GM18907 (cell line): Measurements from ENCODE around the gene BTBD2.

Experiments used
- ATAC-seq: cut with Tn5 transposase; IDR thresholded peaks from one replicate; pipeline ENCODE4 v1.9.1; 2021; ENCODE audit warnings: mild to moderate bottlenecking, moderate library complexity; ENCODE audit not compliant: unreplicated experiment

Gene BTBD2

DNA sequence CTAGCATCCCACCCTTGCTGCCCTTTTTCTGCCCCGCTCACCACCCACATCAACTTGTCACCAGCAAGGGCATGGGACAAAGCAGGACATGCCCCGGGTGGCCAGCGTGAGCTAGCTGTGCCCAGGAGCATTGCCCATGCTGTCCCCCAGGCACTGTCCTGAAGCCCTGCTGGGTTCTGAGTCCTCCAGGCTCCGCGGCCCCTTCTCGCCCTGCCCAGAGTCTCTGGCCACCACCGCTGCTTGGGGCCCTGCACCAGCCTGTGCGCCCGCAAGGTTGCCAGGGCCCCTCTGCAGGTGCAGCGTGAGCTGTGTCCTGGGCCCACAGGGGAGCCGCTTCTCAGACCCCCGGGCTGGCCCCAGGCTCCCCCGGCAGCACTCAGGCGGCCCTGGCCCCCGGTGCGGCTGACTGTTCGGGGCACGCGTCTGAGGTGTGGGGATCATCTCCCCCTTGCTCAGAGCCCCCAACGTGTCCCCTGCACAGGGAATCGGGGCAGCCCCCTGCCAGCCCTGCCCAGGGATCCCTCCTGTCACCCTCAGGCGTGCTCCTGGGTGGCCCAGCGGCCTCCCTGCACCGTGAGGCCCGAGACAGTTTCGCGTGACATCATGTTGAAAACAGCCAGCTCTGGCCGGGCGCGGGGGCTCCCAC, 70.5 kb downstream of the BTBD2 start:
- ATAC-seq = no peak

DNA sequence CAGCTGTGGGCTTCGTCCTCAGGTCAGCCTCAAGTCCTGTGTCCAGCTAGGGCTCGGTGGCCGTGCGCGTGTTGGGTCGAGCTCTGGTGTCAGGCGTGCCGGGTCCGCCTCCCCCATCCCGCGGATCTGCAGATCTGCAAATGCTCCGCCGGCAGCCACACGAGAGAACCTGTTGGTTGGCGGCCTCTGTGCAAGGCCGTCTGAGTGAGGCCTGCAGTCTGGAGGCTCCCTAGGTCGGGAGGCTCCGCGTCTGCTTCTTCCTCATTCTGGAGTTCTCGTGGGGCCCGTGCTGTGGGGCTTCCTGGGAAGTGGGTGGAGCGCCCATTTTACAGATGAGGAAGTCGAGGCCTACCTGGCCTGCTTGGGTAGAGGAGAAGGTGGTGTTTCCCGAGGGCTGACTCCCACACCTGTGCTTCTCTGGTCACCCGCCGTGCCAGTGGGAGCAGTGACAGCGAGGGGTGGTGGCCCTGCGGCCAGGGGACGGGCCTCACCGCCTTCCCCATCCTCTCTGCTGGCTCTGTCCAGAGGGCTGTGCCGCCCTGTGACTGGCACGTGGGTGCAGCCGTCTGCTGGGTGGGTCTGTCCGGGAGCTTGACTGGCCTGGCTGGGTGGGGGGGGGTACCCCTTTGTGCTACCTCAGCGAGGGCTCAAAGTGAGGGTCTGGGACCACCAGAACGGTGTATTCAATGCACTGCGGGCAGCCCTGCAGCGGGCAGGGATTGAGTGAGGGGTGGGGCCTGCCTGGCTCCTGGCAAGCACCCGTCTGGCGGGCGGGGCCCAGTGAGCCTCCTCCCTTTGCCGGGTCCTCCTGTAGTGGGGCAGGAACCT, 71.2 kb downstream of the BTBD2 start:
- ATAC-seq = no peak

DNA sequence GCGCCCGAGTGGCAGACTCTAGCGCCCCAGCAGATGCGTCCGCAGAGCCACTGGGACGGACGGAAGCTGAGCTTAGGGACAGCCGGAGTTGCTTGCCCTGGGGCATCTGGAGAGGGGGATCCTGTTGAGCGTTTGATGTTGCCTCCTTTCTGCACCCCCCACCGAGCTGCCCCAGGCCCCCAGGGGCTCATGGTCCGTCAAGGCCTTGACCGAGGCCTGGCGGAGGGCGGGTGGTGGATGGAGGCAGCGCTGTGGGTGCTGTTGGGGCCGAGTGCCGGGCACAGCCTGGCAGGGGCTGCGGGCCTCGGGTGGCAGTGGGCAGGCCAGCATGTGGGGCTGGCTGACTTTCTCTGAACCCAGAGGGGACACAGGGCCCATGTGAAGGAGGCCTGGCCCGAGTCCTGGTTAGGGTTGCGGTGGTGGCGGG, 71.8 kb downstream of the BTBD2 start:
- ATAC-seq = no peak

DNA sequence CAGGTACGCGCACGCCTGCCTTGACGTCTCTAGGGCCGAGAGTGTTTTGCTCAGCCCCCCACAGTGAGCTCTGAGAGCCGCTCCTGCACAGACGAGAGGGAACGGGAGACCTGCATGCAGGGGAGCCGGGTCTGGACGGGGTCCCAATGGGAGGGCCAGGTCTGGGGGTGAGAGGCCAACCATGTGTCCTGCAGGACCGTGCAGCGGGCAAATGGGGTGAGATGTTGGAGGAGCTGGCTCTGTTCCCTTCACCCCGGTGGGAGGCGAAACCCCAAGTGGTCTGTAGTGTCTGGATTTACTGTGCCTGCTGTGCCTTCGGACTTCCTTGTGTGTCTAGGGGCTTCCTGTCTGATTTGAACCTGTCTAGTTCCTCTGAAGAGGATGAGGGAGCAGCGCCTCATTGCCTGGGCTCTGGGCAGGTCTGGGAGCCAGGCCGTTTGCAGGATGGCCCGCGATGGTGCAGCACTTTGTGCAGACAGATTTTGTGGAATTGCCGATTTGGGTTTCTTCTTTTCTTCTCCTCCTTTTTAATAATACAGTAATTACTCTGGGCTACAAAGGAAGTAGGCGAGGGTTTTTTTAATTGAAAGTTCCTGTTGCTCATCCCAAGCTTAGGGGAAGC, 72.5 kb downstream of the BTBD2 start:
- no peak for ATAC-seq

DNA sequence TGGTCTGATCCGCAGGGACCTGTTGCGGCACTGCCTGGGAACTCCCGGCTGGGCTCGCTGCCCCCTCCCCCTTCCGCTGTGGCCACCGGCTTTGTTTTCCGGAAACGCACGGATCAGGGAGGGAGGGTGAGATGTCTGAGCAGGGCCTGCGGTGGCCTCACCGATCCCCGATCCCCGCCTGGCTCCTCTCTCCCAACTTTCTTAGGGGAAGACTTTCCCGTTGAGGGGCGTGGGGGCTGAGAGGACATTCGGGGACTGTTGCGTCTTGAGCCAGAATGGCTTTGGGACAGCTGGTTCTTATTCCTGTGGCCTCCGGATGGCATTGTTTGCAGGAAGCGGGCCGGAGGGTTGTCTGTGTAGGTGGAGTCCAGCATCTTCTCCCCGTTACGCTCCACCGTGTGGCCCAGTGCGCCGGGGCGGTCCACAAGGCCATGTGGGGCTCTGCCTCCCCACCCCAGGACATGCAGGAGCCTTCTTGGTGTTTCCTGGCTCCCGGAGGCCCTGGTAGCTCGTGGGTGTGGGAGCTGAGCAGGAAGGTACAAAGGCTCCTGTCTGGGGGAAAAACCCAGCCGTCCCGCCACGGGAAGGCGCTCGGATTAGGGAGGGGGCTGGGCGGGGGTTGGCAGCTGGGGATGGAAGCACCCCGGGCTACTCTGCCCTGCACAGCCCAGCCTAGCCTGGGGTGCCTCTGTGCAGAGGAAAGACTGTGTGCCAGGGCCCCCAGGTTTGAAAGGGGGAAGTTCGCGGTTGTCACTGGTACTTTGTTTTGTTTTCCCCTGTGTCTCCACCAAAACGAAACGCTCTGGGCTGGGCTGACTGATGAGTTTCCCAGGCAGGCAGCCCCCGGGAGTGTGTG, 73.2 kb downstream of the BTBD2 start:
- peak; percentile 32 for ATAC-seq

DNA sequence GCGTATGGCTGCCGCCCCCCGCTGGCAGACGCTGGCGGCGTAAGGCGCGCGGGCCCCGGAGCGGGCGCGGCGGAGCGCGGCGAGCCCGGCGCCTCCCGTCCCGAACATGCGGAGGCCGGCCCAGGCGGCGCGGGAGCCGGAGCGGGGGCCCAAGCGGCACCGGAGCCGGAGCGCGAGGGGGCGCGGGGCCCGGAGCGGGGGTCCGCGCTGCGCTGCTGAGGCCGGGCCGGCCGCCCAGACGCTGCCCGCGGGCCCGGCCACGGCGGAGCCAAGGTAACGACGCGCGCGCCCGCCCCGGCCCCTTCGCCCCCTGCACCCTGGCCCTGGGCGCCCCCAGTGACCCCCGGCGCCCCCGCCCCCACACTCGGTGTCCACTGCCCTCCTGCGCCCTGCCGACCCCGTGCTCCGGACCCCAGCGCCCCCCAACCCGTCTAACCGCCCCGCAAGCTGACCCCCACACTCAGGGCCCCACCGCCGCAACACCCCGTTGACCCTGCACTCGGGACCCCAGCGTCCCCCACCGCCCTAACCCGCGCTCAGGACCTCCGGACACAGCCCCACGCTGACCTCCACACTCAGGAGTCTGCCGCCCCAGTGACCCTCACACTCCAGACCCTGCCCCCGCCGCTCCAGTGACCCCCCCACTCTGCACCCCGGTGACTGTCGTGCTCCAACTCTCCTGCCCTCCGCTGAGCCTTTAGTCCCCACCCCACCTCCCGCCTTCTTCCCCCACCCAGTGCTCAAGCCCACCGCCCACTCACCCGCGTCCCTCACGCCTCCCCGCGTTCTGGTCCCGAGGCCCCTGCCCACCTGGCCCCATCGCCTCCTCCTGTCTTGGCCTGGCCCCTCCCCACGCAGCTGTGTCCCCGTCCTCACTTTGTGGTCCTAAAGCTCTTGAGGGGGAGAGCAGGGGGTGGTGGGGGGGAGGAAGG, 74.1 kb downstream of the BTBD2 start, which contains the start of gene CSNK1G2:
CSNK1G2 (plus strand) TSS at position 27 of the 932 bp plus-strand sequence. CDS start 28,601 bp downstream, outside the sequence.
- ATAC-seq = peak; percentile 54

DNA sequence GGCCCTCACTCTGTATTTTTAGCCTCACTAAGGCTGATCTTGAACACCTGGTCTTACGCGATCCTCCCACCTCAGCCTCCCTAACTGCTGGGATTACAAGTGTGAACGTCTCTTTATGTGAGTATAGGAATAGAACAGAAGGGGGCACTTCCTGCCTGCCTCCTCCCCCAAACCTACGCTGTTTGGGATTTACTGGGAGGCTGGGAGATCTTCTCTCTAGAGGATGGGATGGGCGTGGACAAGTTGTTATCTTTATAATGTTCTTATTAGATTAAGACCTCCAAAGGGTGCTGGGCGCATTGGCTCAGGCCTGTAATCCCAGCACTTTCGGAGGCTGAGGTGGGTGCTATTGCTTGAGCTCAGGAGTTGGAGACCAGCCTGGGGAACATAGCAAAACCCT, 77.4 kb downstream of the BTBD2 start:
- ATAC-seq = no peak

DNA sequence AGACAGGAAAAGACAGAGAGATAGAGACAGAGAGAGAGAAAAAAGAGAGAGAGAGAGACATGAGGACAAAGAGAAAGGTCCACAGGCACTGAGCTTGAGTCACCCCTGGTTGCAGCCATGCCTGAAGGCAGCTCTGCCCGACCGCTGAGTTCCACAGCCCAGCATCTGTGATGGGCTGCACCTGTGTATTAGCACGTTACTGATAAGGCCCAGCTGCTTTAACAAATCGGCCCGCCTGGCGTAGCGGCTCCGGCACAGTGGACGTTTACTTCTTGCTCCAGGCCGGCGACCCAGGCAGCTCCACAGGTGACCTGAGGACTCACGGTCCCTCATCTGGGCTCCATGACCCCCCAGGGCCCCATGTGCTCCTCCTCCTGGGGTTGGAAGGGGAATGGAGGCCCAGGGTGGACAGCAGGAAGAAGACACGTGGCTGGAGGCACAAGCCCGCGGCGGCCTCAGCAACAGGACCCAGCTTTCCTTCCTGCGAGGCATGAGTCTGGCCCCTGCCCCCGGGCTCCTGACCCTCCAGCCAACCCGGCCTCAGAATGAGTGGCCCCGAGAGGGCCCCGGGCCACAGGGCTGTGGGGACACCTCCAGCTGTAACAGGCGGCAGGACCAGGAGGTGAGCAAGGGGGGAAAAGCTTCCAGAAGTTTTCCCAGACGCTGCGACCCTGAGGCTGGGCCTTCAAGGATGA, 78.5 kb downstream of the BTBD2 start:
- no peak for ATAC-seq

DNA sequence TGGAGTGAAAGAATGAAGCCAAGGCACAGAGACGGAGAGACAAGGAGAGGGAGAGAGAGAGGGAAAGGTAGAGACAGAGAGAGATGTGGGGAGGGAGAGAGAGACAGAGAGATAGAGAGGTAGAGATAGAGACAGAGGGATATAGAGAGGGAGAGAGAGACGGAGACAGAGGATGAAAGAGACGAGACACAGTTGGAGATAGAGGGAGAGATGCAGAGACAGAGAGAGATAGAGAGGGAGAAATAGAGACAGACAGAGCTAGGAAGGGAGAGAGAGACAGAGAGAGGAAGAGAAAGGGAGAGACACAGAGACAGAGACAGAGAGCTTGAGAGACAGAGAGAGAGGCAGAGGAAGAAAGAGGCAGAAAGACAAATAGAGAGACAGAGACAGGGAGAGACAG, 79.1 kb downstream of the BTBD2 start:
- ATAC-seq = no peak

DNA sequence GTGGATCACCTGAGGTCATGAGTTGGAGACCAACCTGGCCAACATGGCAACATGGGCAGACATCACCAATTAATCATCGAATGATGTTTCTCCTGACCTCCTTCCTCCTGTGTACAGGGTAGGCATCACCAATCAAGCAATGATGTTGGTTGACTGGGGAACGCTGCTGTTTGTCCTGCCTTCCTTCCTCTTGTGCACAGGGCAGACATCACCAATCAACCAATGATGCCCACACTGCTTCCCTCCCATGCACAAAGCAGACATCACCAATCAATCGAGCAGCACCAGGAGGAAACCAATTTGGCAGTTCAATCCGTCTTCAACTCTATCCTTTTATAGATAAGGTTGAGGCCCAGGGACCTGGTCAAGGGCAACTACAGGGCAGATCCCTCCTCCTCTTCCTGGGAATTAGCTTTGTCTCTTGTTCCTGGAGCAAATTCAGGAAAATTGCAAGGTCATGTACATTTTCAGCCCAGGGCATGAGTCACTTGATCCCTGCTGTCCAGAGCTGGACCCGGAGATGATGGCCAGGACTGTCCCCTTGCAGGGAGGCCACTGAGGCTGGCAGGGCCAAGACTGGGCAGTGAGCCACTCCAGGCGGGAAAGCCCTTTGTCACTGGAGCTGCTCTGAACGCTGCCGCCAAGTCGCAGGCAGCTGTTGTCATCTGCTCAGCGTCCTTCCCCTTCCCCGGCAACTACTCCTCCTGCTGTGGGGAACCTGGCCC, 79.9 kb downstream of the BTBD2 start:
- no peak for ATAC-seq
